Suprapubic skin (tissue), 4 donors: Measurements from ENCODE around the gene SGMS2. TPM values are rescaled to one million over a fixed set of nuclear protein-coding genes. Genes with fewer than 3 reads are reported as not detected.

Source experiments
- DNase-seq, 2 donors: peaks; one replicate each; pipeline ENCODE4 v3.0.0-alpha.2; 2019; ENCODE audit warnings: low spot score in 2 of 2
- H3K27ac ChIP-seq: fragments of 200-600 bp; sonication (generic); one replicate; pipeline ENCODE4 v1.5.1; 2019
- H3K27me3 ChIP-seq: fragments of 200-600 bp; sonication (generic); one replicate; pipeline ENCODE4 v1.5.1; 2019
- H3K36me3 ChIP-seq: fragments of 200-600 bp; sonication (generic); one replicate; pipeline ENCODE4 v1.5.1; 2019
- H3K4me1 ChIP-seq: fragments of 200-600 bp; sonication (generic); one replicate; pipeline ENCODE4 v1.5.1; 2019
- H3K4me3 ChIP-seq: fragments of 200-600 bp; sonication (generic); one replicate; pipeline ENCODE4 v1.5.1; 2019; ENCODE audit warnings: mild to moderate bottlenecking
- H3K9me3 ChIP-seq: fragments of 200-600 bp; sonication (generic); one replicate; pipeline ENCODE4 v1.5.1; 2019
- EP300 ChIP-seq: sonication (generic); formaldehyde crosslinking; IDR thresholded peaks from one replicate; pipeline ENCODE4 v1.6.1; 2017; ENCODE audit warnings: antibody characterized with exemption
- POLR2A ChIP-seq, 2 donors: fragments of 450-650 bp; IDR thresholded peaks; one replicate each; pipeline ENCODE4 v1.6.1; 2017; ENCODE audit warnings: antibody characterized with exemption in 2 of 2, mild to moderate bottlenecking in 2 of 2, moderate library complexity in 2 of 2
- POLR2AphosphoS5 ChIP-seq, 3 donors: sonication (generic); formaldehyde crosslinking; IDR thresholded peaks; one replicate each; pipeline ENCODE4 v1.6.1; 2017; ENCODE audit warnings: antibody characterized with exemption in 3 of 3
- WGBS: methylation state at CpG from one replicate; pipeline ENCODE4 v1.1.5; 2018; 5-methylcytosine and 5-hydroxymethylcytosine counted together
- total RNA-seq, 4 donors: library from RNA; depleted of rRNA; stranded (reverse); fragments of >200 nt; gene quantifications; one replicate each; pipeline ENCODE4 v1.1.0, GENCODE V29; 2016
- TF ChIP-seq, protein P1 (sequence below), 2 donors: fragments of 200-600 bp in 1 of 2; fragments of 450-650 bp in 1 of 2; sonication (generic) in 1 of 2; IDR thresholded peaks; one replicate each; pipeline ENCODE4 v1.5.1; 2016 to 2019; ENCODE audit warnings: antibody characterized with exemption in 2 of 2, mild to moderate bottlenecking in 1 of 2, moderate library complexity in 1 of 2

Gene SGMS2
- total RNA-seq, 4 donors from 2014 or later, result 18.3 to 100 (median 66.6) TPM

DNA sequence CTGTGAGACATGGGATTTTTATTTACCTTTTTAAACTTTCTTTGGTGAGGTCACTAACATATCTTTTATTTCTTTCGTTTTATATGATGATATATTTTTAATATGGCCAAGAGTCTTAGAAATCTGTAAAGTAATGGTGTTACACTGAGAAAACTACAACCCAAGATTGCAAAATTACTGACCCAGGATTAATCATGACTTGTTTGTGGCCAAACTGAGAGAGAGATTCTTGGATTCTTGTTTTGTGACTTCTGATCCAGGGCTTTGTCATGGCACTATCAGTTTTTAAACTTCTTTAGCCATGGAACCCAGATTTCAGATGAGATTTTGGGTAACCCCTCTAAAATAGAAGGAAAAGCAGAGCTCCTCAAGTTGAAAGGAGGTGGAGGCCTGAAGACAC lies 42.0 kb downstream of the SGMS2 start:
- WGBS, result 87% methylated on average over 1 of the region's 1 CpG
- no peak for TF ChIP-seq POLR2A (IDR thresholded peaks at IDR 0.05)
- TF ChIP-seq EP300, result no peak
- no peak for TF ChIP-seq POLR2AphosphoS5 (IDR thresholded peaks at IDR 0.05)
- TF ChIP-seq, protein P1, sequence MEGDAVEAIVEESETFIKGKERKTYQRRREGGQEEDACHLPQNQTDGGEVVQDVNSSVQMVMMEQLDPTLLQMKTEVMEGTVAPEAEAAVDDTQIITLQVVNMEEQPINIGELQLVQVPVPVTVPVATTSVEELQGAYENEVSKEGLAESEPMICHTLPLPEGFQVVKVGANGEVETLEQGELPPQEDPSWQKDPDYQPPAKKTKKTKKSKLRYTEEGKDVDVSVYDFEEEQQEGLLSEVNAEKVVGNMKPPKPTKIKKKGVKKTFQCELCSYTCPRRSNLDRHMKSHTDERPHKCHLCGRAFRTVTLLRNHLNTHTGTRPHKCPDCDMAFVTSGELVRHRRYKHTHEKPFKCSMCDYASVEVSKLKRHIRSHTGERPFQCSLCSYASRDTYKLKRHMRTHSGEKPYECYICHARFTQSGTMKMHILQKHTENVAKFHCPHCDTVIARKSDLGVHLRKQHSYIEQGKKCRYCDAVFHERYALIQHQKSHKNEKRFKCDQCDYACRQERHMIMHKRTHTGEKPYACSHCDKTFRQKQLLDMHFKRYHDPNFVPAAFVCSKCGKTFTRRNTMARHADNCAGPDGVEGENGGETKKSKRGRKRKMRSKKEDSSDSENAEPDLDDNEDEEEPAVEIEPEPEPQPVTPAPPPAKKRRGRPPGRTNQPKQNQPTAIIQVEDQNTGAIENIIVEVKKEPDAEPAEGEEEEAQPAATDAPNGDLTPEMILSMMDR (IDR thresholded peaks at IDR 0.05), result no peak
- H3K27me3 ChIP-seq, result no peaks in the 10 kb centered on the region
- no peaks in the 10 kb centered on the region for H3K36me3 ChIP-seq
- peaks cover 3% of the 10 kb centered on the region for H3K4me1 ChIP-seq
- no peak overlapping the region for H3K27ac ChIP-seq
- H3K4me3 ChIP-seq, result no peak overlapping the region
- no peak for DNase-seq
- H3K9me3 ChIP-seq, result no peaks in the 10 kb centered on the region

DNA sequence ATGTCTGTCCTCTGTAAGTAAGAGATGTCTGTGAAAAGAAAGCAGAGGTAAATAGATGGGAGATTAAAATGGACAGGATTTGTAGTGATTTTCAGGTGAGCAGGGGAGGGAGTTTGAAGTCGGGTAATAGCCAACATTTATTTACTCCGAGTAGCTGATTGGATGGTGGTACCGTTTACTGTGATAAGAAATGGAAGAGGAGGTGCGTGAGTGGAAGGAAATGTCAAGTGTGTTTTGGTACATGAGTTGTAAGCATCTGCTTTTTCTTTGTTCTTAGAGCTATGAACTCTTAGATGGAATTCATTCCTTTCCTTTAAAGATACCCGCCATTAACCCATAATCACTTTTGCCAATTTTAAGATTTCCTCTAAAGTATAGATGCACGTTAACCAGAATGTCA lies 45.5 kb downstream of the SGMS2 start:
- Histone ChIP-seq H3K36me3 (no peaks in the 10 kb centered on the region), H3K4me3 (no peak overlapping the region), H3K4me1 (no peaks in the 10 kb centered on the region), H3K27me3 (no peaks in the 10 kb centered on the region), H3K27ac (no peak overlapping the region), H3K9me3 (no peaks in the 10 kb centered on the region)
- no peak for DNase-seq
- 87% methylated on average over 6 of the region's 6 CpGs for WGBS
- no peak for TF ChIP-seq EP300
- TF ChIP-seq, protein P1 (IDR thresholded peaks at IDR 0.05), result no peak
- no peak for TF ChIP-seq POLR2AphosphoS5 (IDR thresholded peaks at IDR 0.05)
- TF ChIP-seq POLR2A (IDR thresholded peaks at IDR 0.05), result no peak

DNA sequence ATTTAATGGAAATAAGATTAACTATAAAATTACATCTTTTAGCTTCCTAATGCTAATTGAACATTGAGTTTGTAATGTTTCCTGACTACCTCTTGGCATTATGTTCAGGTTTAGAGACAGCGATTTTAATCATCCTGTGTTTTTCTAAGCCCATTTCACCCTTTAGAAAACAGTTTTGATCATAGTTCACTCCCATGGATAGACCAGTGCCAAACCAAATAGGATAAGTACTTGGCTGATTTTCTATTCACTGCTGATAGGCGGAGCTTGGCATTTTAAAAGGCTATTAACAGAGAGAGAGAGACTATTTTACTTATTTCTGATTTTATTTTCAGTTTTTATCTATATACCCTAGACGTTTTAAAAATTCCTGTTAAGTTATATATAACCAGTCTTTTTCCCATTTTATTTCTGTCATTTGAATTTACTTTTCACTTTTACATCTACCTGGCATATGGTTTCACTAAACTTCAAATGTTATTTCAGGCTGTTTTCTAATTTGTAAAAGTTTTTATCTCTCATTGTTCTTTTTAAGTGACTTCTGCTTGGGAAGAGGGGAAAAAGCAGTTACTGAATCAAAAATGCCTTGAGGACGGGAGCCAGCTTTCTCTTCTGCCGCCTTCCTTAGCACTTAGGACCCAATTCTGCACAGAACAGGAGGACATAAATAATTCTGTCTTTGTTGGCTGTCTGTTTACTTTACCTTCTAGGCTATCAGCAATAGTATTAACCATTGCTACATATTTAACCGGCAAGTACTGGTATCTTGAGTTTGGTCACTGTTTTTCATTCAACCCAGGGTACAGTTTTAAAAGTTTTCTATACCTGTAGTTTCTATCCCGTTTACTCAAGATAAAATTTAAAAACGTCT lies 46.4 kb downstream of the SGMS2 start:
- no peaks in the 10 kb centered on the region for H3K9me3 ChIP-seq
- no peak overlapping the region for H3K27ac ChIP-seq
- WGBS, result 51% methylated on average over 8 of the region's 8 CpGs
- no peaks in the 10 kb centered on the region for H3K36me3 ChIP-seq
- DNase-seq, result no peak
- H3K4me1 ChIP-seq, result no peaks in the 10 kb centered on the region
- TF ChIP-seq EP300 (no peak), POLR2AphosphoS5 (IDR thresholded peaks at IDR 0.05) (no peak), POLR2A (IDR thresholded peaks at IDR 0.05) (no peak)
- peak overlapping the region; percentile 6 for H3K4me3 ChIP-seq
- no peaks in the 10 kb centered on the region for H3K27me3 ChIP-seq

DNA sequence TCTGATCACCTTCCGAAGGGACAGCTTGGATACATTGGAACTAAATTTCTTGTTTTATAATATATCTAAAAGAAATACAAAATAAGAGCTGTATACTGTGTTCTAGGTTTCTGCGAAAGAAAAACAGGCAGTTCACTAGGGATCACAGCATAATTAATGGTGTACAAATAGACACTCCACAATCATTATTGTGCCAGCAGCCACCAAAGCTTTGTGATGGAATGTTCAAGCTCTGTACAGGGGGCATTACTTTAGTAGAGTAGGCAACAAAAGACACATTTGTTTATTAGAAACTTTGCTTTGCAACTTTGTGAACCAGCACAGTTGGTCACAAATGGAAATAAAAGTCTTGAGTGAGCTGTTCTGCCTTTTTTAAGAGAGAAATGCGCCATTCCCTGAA lies 49.3 kb downstream of the SGMS2 start:
- H3K27ac ChIP-seq, result no peak overlapping the region
- 94% methylated on average over 3 of the region's 3 CpGs for WGBS
- no peaks in the 10 kb centered on the region for H3K36me3 ChIP-seq
- TF ChIP-seq POLR2A (IDR thresholded peaks at IDR 0.05) (no peak), POLR2AphosphoS5 (IDR thresholded peaks at IDR 0.05) (no peak), EP300 (no peak)
- TF ChIP-seq, protein P1 (IDR thresholded peaks at IDR 0.05), result no peak
- no peaks in the 10 kb centered on the region for H3K9me3 ChIP-seq
- no peak for DNase-seq
- no peaks in the 10 kb centered on the region for H3K4me1 ChIP-seq
- no peak overlapping the region for H3K4me3 ChIP-seq
- no peaks in the 10 kb centered on the region for H3K27me3 ChIP-seq

DNA sequence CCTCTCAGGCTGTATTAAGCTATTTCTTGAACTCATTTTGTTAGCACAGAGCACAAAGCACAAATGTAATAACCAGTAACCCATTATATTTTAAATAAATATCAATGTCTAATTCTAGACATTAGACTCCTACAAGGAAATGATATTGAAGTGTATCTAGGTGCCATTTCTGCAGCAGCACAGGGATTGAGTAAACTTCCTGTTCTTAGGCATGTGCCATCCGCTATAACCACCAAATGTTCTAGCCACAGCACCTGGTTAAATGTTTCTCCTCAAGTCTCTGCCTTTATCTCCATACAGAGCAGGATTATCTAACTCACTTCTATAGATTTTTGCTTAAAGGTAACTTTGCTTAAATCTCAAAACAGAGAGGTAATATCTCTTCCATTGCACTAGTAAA lies 51.4 kb downstream of the SGMS2 start:
- no peak for TF ChIP-seq EP300
- TF ChIP-seq, protein P1 (IDR thresholded peaks at IDR 0.05), result no peak
- no peak for TF ChIP-seq POLR2A (IDR thresholded peaks at IDR 0.05)
- DNase-seq, result no peak
- Histone ChIP-seq H3K36me3 (no peaks in the 10 kb centered on the region), H3K9me3 (no peaks in the 10 kb centered on the region), H3K27me3 (no peaks in the 10 kb centered on the region), H3K27ac (no peak overlapping the region), H3K4me1 (no peaks in the 10 kb centered on the region), H3K4me3 (no peak overlapping the region)
- WGBS, result 89% methylated on average over 1 of the region's 1 CpG
